Tibial nerve (tissue), 4 donors: ENCODE measurements around the gene DENND1A. TPM values are rescaled to one million over a fixed set of nuclear protein-coding genes. Genes with fewer than 3 reads are reported as not detected.

Experiments
- DNase-seq, 2 donors: peaks; one replicate each; pipeline ENCODE4 v3.0.0-alpha.2; 2019; ENCODE audit warnings: low spot score in 2 of 2
- H3K27ac ChIP-seq, 4 donors: fragments of 200-600 bp; sonication (generic) in 3 of 4; one replicate each; pipeline ENCODE4 v1.5.1; 2017 to 2019; ENCODE audit warnings: mild to moderate bottlenecking in 1 of 4
- H3K27me3 ChIP-seq, 2 donors: fragments of 200-600 bp; sonication (generic) in 1 of 2; one replicate each; pipeline versions ENCODE4 v1.5.1 to v1.6.0; 2017 to 2019
- H3K36me3 ChIP-seq, 3 donors: fragments of 200-600 bp; sonication (generic); one replicate each; pipeline ENCODE4 v1.5.1; 2018 to 2019
- H3K4me1 ChIP-seq, 4 donors: fragments of 200-600 bp; sonication (generic) in 3 of 4; one replicate each; pipeline ENCODE4 v1.5.1; 2017 to 2019
- H3K4me3 ChIP-seq, 4 donors: fragments of 200-600 bp; sonication (generic) in 3 of 4; one replicate each; pipeline ENCODE4 v1.5.1; 2017 to 2019; ENCODE audit warnings: mild to moderate bottlenecking in 1 of 4, moderate library complexity in 1 of 4
- H3K9me3 ChIP-seq, 4 donors: fragments of 200-600 bp; sonication (generic) in 3 of 4; one replicate each; pipeline ENCODE4 v1.5.1; 2017 to 2019
- EP300 ChIP-seq, 2 donors: sonication (generic); formaldehyde crosslinking; IDR thresholded peaks; one replicate each; pipeline ENCODE4 v1.6.1; 2017; ENCODE audit warnings: antibody characterized with exemption in 2 of 2, mild to moderate bottlenecking in 1 of 2
- POLR2A ChIP-seq, 2 donors: fragments of 450-650 bp; IDR thresholded peaks; one replicate each; pipeline ENCODE4 v1.6.1; 2017; ENCODE audit warnings: antibody characterized with exemption in 2 of 2, mild to moderate bottlenecking in 2 of 2, moderate library complexity in 2 of 2
- WGBS, 2 donors: methylation state at CpG; one replicate each; pipeline ENCODE4 v1.1.5; 2018; 5-methylcytosine and 5-hydroxymethylcytosine counted together
- total RNA-seq, 4 donors: library from RNA; depleted of rRNA; stranded (reverse); fragments of >200 nt; gene quantifications; one replicate each; pipeline ENCODE4 v1.1.0, GENCODE V29; 2016
- TF ChIP-seq, protein P1 (sequence below), 5 experiments: fragments of 200-600 bp in 3 of 5; fragments of 450-650 bp in 2 of 5; sonication (generic) in 3 of 5; IDR thresholded peaks; one replicate each; pipeline ENCODE4 v1.5.1; 2016 to 2019; ENCODE audit warnings: antibody characterized with exemption in 5 of 5, mild to moderate bottlenecking in 3 of 5, moderate library complexity in 2 of 5

Gene DENND1A
- total RNA-seq, 4 donors from 2014 or later = 17.5 to 34.8 (median 20.1) TPM

- WGBS, 2 donors = 73 to 100% methylated on average over 1 of the region's 1 CpG
Measured at GRCh38 chr9:123702483-123702882, 227.4 kb downstream of the DENND1A start.

DNA sequence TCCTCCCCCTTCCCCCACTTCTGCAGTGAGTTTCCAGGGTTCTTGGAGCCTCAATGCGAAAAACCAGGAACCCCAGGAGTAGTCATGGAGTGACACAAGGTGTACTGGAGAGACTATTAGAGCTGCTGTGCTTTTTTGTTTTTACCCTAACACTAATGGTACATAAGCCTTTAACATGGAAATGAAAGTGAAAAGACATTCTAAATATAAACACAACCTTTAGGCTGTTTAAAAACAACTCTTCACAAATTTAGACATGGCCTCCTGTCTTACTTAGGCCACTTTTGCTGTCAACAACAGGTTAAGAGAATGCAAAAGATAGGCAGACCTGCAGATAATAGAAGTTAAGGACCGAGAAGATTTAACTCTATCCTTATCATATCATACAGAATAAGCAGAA lies 232.2 kb downstream of the DENND1A start:
- Histone ChIP-seq H3K4me3 (no peak overlapping the region), H3K27ac (no peak overlapping the region), H3K4me1 (no peaks in the 10 kb centered on the region), H3K27me3 (no peaks in the 10 kb centered on the region), H3K36me3 (peaks cover 0 to 2% (median 0%) of the 10 kb centered on the region in 3 donors), H3K9me3 (peaks cover 0 to 16% (median 4%) of the 10 kb centered on the region in 4 donors)
- DNase-seq = no peak
- 76 to 83% methylated on average over 2 of the region's 2 CpGs for WGBS, 2 donors
- TF ChIP-seq POLR2A (IDR thresholded peaks at IDR 0.05) (no peak), EP300 (IDR thresholded peaks at IDR 0.05) (no peak)
- TF ChIP-seq, protein P1, sequence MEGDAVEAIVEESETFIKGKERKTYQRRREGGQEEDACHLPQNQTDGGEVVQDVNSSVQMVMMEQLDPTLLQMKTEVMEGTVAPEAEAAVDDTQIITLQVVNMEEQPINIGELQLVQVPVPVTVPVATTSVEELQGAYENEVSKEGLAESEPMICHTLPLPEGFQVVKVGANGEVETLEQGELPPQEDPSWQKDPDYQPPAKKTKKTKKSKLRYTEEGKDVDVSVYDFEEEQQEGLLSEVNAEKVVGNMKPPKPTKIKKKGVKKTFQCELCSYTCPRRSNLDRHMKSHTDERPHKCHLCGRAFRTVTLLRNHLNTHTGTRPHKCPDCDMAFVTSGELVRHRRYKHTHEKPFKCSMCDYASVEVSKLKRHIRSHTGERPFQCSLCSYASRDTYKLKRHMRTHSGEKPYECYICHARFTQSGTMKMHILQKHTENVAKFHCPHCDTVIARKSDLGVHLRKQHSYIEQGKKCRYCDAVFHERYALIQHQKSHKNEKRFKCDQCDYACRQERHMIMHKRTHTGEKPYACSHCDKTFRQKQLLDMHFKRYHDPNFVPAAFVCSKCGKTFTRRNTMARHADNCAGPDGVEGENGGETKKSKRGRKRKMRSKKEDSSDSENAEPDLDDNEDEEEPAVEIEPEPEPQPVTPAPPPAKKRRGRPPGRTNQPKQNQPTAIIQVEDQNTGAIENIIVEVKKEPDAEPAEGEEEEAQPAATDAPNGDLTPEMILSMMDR (IDR thresholded peaks at IDR 0.05) = no peak

More at GRCh38 chr9:123702483-123702882, 227.4 kb downstream of the DENND1A start:
- Histone ChIP-seq H3K4me3 (no peak overlapping the region), H3K9me3 (peaks cover 0 to 27% (median 9%) of the 10 kb centered on the region in 4 donors), H3K4me1 (no peaks in the 10 kb centered on the region), H3K27ac (no peak overlapping the region), H3K36me3 (peaks cover 0 to 14% (median 0%) of the 10 kb centered on the region in 3 donors), H3K27me3 (no peaks in the 10 kb centered on the region)
- no peak for DNase-seq
- TF ChIP-seq POLR2A (IDR thresholded peaks at IDR 0.05) (no peak), EP300 (IDR thresholded peaks at IDR 0.05) (no peak)
- TF ChIP-seq, protein P1 (IDR thresholded peaks at IDR 0.05) = no peak

- WGBS, 2 donors = 74 to 77% methylated on average over 4 of the region's 4 CpGs
- no peak for DNase-seq
- no peak for TF ChIP-seq POLR2A (IDR thresholded peaks at IDR 0.05)
- TF ChIP-seq, protein P1 (IDR thresholded peaks at IDR 0.05) = no peak
- TF ChIP-seq EP300 (IDR thresholded peaks at IDR 0.05) = no peak
Measured at GRCh38 chr9:123696476-123696875, 233.4 kb downstream of the DENND1A start.

DNA sequence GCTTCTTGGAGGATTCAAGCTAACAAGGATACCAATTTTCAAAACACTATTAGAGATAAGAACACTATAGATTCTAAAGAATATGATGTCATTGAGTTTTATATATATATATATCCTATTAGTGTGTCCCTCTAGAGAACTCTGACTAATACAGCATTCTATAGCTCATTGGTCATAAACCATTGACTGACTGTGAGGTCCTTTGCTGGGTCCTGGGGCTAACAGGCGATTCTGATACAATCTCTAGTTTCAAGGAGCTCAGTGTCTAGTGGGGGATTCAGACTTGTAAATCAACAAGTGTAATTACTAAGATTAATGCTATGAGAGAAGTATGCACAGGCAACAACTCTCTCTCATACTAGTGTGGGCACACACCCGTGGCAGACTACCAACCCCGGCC lies 234.5 kb downstream of the DENND1A start:
- WGBS, 2 donors = 92 to 94% methylated on average over 3 of the region's 3 CpGs
- no peak for TF ChIP-seq EP300 (IDR thresholded peaks at IDR 0.05)
- TF ChIP-seq POLR2A (IDR thresholded peaks at IDR 0.05) = no peak
- TF ChIP-seq, protein P1 (IDR thresholded peaks at IDR 0.05) = no peak
- no peaks in the 10 kb centered on the region for H3K36me3 ChIP-seq
- no peak overlapping the region for H3K27ac ChIP-seq
- H3K27me3 ChIP-seq = no peaks in the 10 kb centered on the region
- no peak for DNase-seq
- H3K4me1 ChIP-seq = no peaks in the 10 kb centered on the region
- H3K9me3 ChIP-seq = no peaks in the 10 kb centered on the region
- no peak overlapping the region for H3K4me3 ChIP-seq

More at GRCh38 chr9:123696476-123696875, 233.4 kb downstream of the DENND1A start:
- H3K27me3 ChIP-seq = no peaks in the 10 kb centered on the region
- H3K9me3 ChIP-seq = peaks cover 0 to 4% (median 0%) of the 10 kb centered on the region in 4 donors
- H3K4me3 ChIP-seq = no peak overlapping the region
- H3K27ac ChIP-seq = no peak overlapping the region
- H3K36me3 ChIP-seq = no peaks in the 10 kb centered on the region
- no peaks in the 10 kb centered on the region for H3K4me1 ChIP-seq

DNA sequence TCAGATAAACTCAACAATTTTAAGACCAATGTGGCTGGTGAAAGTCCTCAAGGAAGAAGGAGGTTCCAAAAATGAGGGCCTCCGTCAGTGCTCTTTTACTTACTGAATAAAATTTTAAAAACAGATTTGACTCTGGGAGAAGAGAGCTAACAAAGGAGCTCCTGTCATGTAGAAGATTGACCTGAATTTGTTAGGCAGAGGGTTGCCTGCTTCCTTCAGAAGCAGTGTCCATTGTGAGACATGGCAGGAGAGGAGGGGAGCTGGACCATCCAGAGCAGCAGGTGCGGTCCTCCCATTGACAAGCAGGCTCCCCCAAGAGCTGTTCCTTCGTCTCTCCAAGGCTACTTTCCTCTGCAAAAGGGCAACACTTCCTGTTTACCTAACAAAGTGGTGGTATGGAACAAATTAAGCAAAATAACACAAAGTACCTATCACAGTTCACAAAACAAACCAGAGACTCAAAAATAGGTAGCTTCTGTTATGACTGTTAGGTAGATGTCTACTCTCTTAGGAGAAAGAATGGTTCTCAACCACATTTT lies 238.1 kb downstream of the DENND1A start:
- WGBS, 2 donors = 85 to 89% methylated on average over 3 of the region's 3 CpGs
- no peak overlapping the region for H3K27ac ChIP-seq
- DNase-seq = no peak
- no peak for TF ChIP-seq POLR2A (IDR thresholded peaks at IDR 0.05)
- TF ChIP-seq, protein P1 (IDR thresholded peaks at IDR 0.05) = no peak
- TF ChIP-seq EP300 (IDR thresholded peaks at IDR 0.05) = no peak
- H3K36me3 ChIP-seq = no peaks in the 10 kb centered on the region
- peaks cover 0 to 3% (median 0%) of the 10 kb centered on the region in 4 donors for H3K4me1 ChIP-seq
- no peaks in the 10 kb centered on the region for H3K9me3 ChIP-seq
- H3K4me3 ChIP-seq = no peak overlapping the region
- H3K27me3 ChIP-seq = no peaks in the 10 kb centered on the region
